OCI-M2 (cell line): ENCODE results near the gene MIAT.

Experiments
- DNase-seq: peaks from one replicate; lab custom pipeline; 2025; ENCODE audit not compliant: unreplicated experiment; lab: John Stamatoyannopoulos, UW

The MIAT gene

DNA sequence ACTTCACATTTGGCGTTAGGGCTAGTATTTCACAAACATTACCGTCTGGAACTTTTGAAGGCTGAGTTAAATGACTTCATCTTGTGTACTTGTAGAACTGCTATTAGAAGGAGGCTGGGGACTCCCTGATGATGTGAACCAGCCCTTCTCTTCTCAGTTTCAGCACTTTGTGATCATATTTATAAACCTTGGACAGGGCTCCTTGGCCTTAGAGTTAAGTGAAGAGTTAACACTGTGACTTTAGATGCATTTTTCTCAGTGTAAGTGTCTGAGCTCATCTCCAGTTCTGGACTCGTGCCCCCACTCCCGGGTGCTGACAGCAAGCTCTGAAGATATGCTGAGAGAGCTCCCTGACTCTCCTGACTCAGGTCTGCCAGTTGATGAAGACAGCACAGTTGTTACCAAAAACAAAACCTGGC, 8.4 kb downstream of the MIAT start:
- DNase-seq = no peak

- no peak for DNase-seq
Measured at GRCh38 chr22:26667140-26667539, 9.8 kb downstream of the MIAT start.

GRCh38 chr22:26669060-26669481, 11.7 kb downstream of the MIAT start:
- DNase-seq = no peak

- no peak for DNase-seq
Measured at GRCh38 chr22:26670459-26670858, 13.1 kb downstream of the MIAT start.

DNA sequence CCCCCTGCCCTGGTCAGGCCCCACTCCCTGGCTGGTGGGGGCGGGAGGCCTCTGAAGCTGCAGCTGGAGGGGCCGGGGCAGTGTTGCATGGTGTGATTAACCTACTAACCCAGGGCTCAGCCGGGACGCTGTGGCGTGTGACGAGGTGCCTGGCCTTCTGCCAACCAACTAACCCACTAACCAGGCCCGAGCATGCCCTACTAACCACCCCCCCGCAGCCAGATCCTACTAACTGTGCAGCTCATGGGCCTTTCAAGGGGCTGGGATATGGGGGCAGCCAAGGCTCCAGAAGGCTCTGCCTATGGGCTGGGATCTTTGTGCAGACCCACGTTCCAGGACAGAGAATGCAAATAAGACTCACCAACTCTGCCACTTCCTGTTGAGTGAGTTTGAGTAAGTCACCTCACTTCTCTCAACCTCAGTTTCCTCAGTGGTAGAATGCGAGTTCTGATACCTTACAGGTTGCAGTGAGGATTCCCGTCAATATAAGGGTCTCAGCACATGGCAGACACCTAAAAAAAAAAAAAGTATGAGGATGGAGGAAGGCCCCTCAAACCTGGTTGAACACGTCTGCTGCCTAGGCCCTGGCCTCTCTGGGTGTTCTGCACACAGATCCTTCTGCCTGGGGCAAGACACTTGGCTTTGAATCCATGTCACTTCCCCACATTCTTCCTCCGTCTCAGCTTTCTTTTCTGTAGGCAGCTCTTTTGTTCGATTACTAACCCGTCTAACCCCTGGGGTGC, 14.1 kb downstream of the MIAT start:
- no peak for DNase-seq

DNA sequence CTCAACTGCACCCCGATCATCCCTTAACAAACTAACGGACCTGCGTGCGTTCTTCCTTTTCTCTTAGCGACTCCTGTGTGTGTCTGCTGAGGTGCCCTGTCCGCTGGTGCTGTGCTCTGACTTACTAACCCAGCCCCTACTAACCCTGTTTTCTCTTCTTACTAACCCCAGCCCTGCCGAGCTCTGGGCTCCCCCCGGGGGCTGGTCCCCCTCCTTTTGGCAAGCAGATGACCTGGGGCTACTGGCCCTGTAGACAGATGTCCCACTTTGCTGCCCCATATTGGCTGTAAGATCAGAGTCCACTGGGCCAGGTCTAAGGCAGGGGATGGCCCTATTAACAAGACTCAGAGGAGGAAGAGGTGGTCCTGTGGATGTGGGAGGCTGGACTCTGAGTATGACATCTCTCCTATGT, 14.7 kb downstream of the MIAT start:
- DNase-seq = no peak

GRCh38 chr22:26672590-26673468, 15.4 kb downstream of the MIAT start:
- DNase-seq = peak; percentile 48

- no peak for DNase-seq
Measured at GRCh38 chr22:26673486-26673885, 16.1 kb downstream of the MIAT start.

DNA sequence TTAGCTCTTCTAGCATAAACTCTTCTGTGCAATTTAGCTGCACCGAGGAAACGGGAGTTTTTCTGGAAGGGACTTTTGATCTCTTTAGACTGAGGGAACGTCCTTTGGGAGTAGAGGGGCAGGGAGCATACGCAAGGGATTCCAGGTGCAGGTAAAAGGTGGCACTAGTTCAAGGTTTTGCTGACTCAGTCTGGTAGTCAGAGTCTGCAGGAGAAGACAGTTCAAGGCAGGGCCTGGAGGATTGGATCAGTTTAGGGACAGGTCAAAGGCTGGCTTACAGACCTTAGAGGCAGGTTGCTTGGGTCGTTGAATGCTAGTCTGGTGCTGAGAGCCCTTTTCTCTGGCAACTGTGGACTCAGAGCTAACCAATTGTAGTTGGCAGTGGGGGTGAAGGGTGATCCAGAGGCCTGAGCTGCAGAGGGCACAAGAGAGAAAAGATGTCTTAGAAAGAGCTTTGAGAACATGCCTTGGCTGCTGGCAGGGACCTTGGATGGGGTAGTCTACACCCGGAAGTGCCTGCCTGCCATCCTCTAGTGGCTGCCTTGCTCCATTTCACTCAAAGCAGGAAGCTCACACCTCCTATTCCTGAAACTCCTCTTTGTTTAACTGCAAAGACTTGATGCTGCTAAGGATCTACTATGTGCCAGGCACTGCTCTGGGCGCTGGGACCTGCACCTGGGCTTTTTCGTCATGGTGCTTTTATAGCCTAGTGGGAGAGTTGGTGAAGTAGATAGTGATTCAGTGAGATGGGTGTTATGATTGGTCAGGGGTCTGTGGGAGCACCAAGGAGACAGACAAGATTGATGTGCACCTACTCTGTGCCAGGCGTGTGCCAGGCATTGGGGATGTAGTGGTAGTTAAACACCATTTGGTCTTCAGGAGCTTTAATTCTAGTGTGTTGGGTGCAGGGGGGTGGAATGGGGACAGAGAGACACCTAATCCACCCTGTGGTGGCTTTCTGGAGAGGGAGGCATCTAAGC, 17.1 kb downstream of the MIAT start:
- no peak for DNase-seq

DNA sequence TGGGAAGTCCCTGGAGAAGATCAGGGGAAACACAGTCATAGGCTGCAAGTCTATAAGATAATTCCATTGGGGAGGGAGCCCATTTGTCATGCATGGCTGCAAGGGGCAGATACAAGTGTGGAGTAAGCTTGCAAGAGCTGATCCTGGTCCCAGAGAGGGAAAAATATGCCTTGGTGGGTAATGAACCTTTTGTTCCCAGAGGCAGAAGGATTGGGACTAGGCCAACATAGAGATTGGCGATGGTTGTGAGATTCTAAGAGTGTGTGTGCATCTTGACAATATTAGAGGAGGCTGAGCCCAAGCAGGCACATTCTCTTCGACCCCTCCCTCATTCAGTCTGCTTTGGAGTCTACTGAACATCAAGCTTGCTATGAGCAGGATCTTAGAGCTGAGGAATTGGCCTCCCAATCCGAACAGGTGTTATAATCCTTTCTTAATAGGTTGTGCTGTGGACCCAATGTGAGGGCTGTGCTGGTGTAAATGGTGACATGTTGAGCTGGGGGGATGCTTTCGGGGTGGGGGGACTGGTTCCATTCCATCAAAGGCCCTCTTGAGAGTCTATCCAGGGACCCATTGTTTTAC, 18.4 kb downstream of the MIAT start:
- no peak for DNase-seq

DNA sequence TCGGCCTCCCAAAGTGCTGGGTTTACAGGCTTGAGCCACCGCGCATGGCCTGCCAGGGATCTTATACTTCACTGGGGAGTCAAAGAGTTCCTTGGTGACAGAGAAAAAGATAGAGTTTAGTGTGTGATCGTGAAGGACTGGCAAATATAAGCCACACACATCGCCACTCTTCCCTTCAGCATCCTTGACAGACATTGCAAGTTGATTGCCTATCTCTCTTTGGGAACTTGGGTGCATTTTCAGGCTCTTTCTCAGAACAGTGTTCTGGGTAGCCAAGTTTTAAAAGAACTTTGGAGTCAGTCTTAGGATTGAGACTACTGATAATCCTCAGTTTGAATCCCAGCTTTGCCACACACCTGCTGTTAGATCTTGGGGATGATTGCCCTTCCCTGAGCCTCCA, 19.8 kb downstream of the MIAT start:
- DNase-seq = no peak

DNA sequence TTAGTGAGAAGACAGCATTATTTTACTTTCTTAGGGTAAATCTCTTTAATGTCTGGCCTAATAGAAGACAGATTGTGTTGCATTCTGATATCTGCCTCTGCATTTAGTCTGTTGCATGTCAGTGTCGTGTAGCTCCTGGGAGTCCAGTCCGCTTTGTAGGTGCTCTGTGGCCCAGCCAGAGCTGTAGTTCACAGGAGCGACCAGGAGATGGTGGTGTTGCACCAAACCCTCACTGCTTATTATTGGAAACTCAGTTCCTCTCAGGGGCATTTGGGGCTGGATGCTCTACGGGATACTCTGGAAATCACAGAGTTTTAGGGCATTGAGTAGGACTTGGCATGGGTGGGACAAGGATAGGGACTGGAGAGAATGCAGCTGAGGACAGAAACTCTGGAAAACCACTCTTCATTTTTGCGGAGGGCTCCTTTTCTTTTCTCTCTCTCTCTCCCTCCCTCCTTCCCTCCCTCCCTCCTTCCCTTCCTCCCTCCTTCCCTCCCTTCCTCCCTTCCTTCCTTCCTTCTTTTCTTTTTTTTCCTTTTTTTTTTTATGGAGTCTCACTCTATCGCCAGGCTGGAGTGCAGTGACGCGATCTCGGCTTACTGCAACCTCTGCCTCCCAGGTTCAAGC, 21.7 kb downstream of the MIAT start:
- peak; percentile 65 for DNase-seq

DNA sequence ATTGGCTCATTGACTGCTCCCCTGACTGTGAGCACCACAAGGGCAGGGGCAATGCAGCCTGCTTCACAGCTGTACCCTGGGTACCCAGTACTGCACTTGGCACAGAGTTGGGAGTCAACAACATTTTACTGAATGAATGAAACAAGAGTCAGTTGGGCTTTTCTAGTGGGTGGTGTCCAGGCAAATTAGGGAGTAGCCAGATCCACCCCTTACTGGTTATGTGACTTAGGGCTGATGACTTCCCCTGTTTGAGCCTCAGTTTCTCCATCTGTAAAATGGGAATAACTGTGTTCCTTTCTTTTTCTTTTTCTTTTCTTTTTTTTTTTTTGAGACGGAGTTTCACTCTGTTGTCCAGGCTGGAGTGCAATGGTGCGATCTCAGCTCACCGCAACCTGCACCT, 23.1 kb downstream of the MIAT start:
- no peak for DNase-seq

DNA sequence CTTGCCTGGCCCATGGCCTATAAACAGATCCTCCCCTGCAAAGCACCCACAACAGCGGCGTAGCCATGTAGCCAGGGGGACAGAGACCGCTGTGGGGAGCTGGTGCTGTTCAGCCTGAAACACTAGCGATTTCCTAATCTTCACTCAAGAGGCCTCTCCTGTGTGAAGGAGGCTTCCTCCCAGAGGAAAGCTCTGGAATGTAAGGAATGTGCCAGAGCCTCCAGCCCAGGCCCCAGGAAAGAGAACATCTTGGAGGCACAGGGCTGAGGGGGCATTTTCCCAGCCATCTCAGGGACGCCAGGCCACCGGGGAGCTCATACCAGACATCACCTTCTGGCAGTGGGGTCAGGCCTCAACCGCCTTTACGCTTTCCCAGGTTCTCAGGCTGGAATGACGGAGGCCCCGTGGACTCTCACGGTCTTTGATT, 24.0 kb downstream of the MIAT start:
- no peak for DNase-seq

GRCh38 chr22:26684168-26684567, 26.8 kb downstream of the MIAT start:
- DNase-seq = no peak

DNA sequence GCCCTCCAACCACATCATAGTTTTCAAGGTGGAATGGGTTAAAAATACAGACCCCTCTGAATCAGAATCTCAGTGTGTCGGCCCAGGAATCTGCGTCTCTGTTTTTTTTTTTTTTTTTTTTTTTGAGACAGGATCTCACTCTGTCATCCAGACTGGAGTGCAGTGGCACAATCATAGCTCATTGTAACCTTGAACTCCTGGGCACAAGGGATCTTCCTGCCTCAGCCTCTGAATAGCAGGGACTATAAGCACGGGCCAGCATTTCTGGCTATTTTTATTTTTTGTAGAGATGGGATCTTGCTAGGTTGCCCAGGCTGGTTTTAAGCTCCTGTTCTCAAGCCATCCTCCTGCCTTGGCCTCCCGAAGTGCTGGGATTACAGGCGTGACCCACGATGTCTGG, 28.2 kb downstream of the MIAT start:
- no peak for DNase-seq

- DNase-seq = no peak
Measured at GRCh38 chr22:26687439-26687838, 30.1 kb downstream of the MIAT start.

- no peak for DNase-seq
Measured at GRCh38 chr22:26689513-26690301, 32.3 kb downstream of the MIAT start.

DNA sequence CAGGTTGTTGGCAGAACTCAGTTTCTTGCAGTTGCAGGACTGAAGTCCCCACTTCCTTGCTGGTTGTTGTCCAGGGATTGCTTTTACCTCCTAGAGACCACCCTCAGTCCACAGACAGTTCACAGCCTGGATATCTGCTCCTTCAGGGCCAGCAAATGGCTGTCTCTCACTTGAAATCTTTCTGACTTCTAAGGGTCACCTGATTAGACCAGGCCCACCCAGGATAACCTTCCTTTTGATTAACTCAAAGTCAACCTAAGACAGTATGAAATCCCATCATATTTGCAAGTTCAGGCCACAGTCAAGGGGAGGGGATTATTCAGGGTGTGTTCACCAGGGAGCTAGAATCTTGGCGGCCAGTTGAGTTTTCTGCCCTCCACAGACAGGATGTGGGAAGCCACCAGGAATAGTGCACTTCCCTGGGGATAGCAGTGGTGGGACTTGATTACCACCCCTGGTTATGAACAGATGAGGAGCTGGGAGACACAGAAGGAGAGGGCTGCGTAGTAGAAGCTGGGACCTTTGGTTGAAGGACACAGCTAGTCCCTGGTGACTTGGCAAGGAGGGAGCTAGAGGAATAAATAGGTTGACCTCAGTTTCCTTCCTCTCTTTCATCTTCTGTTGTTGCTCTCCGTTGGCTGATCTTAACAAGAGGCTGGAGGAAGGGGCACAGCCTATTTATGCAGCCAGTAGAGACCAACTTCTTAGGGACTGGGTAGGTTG, 33.4 kb downstream of the MIAT start:
- no peak for DNase-seq
